GM18907 (cell line): Measurements from ENCODE around the gene ZC3HAV1.
"Not testable (repeated sequence)": the region's sequence is repeated elsewhere in the genome, so short reads cannot be mapped to it uniquely, and the experiment has no call there.

Experiments
- ATAC-seq: cut with Tn5 transposase; IDR thresholded peaks from one replicate; pipeline ENCODE4 v1.9.1; 2021; ENCODE audit warnings: mild to moderate bottlenecking, moderate library complexity; ENCODE audit not compliant: unreplicated experiment

The ZC3HAV1 gene

GRCh38 chr7:139109188-139109982, at the start of gene ZC3HAV1:
Gene ZC3HAV1 (minus strand): TSS chr7:139109720. CDS start chr7:139109331, 389 bp downstream.
- ATAC-seq: peak; percentile 76

GRCh38 chr7:139153832-139154231, 44.3 kb upstream of the ZC3HAV1 start:
- ATAC-seq: no peak

- no peak for ATAC-seq
Observed at GRCh38 chr7:139152149-139152548, 42.6 kb upstream of the ZC3HAV1 start.

GRCh38 chr7:139139150-139139549, 29.6 kb upstream of the ZC3HAV1 start:
- no peak for ATAC-seq

- ATAC-seq: peak; percentile 98
Observed at GRCh38 chr7:139133335-139134139, 24.0 kb upstream of the ZC3HAV1 start.

- ATAC-seq: no peak
Observed at GRCh38 chr7:139132887-139133286, 23.4 kb upstream of the ZC3HAV1 start.

GRCh38 chr7:139131601-139132041, 22.1 kb upstream of the ZC3HAV1 start:
- ATAC-seq: no peak

- not testable (repeated sequence) for ATAC-seq
Observed at GRCh38 chr7:139129814-139130213, 20.3 kb upstream of the ZC3HAV1 start.

GRCh38 chr7:139127648-139128047, 18.1 kb upstream of the ZC3HAV1 start:
- ATAC-seq: no peak

- ATAC-seq: no peak
Observed at GRCh38 chr7:139125657-139126056, 16.1 kb upstream of the ZC3HAV1 start.

- not testable (repeated sequence) for ATAC-seq
Observed at GRCh38 chr7:139124995-139125394, 15.5 kb upstream of the ZC3HAV1 start.

GRCh38 chr7:139124084-139124914, 14.8 kb upstream of the ZC3HAV1 start:
- peak; percentile 68 for ATAC-seq

- ATAC-seq: no peak
Observed at GRCh38 chr7:139119486-139119849, 9.9 kb upstream of the ZC3HAV1 start.

GRCh38 chr7:139118805-139119485, 9.4 kb upstream of the ZC3HAV1 start:
- peak; percentile 78 for ATAC-seq

- peak; percentile 70 for ATAC-seq
Observed at GRCh38 chr7:139118234-139118804, 8.8 kb upstream of the ZC3HAV1 start.

GRCh38 chr7:139117599-139118233, 8.2 kb upstream of the ZC3HAV1 start:
- no peak for ATAC-seq

- no peak for ATAC-seq
Observed at GRCh38 chr7:139116999-139117398, 7.5 kb upstream of the ZC3HAV1 start.

GRCh38 chr7:139115104-139115503, 5.6 kb upstream of the ZC3HAV1 start:
- no peak for ATAC-seq

GRCh38 chr7:139114585-139114984, 5.1 kb upstream of the ZC3HAV1 start:
- ATAC-seq: no peak

GRCh38 chr7:139114018-139114417, 4.5 kb upstream of the ZC3HAV1 start:
- ATAC-seq: no peak
